GM20431 (cell line): ENCODE measurements around the gene ERAP2.
"Not testable (repeated sequence)": the region's sequence is repeated elsewhere in the genome, so short reads cannot be mapped to it uniquely, and the experiment has no call there.

Experiments used
- in situ Hi-C: fragments of 300-500 bp; cut with MseI, MboI; formaldehyde crosslinking; loops from one replicate; pipeline ENCODE4 v1.15.0; 2020; ENCODE audit warnings: low sequenced_read_pairs; ENCODE audit not compliant: unreplicated experiment

Gene ERAP2

DNA sequence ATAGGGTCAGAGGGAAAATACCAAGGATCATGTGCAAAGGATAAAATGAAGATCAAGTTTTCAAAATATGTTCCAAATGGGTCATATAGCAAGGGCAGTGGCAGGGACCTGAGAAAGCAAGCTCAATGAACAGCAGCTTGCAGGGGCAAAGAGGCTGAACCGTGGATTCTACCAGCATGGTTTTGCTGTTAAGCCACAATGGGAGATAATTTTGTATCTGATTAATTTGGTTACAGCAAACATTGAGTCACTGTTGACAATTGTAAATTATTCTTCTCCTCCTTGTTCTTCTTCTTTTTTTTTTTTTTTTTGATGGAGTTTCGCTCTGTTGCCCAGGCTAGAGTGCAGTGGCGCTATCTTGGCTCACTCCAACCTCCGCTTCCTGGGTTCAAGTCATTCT, 18.4 kb upstream of the ERAP2 start:
- in situ Hi-C loops = loop anchor here (25.0 kb wide), 1 partner anchor 304 kb away; no protein-coding TSS in a partner anchor

DNA sequence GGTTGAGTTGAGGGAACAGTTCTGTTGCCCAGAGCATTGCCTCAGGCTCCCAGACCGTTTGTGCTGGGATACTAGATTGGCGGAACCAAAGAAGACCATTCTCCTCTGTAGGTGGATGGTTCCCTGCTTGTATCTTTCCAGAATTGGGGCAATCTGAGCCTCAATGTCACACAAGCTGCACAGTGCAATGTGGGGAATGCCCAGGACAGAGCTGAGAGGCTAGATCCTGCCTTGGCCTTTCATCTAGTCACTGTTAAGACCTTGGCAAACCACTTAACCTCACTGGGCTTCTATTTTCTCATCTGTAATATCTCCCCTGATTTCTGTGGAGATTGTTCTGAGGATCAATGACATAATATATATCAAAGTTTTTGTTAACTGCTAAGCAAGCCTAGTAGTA, 16.9 kb upstream of the ERAP2 start:
- in situ Hi-C loops = loop anchor here (25.0 kb wide), 1 partner anchor 303 kb away; no protein-coding TSS in a partner anchor

DNA sequence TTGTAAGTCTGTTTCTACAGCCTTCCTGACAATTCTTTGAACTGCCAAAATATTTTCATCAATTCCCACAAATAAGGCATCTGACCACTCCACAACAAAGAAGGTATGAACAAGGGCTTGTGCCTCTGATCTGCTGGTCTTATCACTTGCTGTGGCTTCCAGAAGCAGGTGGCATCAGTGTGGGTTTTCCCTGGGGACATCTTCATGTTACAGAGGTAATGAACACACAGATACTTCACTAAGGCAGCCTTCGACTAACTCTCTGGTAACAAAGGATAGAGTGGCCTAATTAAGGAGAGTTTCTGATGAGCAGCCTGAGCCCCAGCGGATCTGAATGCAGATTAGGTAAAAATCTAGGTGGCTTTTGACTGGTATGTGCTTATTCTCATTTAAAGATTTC, 15.2 kb upstream of the ERAP2 start:
- in situ Hi-C loops = loop anchor here (25.0 kb wide), 1 partner anchor 301 kb away; no protein-coding TSS in a partner anchor

DNA sequence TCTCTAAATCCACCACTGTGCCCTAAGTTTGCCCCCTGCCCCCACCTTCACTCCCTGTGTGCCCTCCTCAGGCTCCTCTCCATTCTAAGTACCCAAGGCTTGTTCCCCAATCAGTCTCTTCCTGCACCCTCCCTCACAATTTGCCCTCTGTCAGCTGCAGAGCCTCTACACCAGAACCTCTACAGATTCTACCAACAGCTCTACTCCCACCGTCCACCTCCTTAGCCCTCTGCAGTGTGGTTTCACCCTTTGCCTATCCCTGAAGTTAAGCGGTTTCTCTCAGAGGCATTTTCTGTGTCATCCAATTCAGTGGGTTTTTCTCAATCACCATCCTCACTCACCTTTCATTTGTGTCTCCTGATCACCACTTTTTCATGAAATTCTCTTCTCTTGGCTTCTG, 13.2 kb upstream of the ERAP2 start:
- in situ Hi-C loops = loop anchor here (25.0 kb wide), 1 partner anchor 299 kb away; no protein-coding TSS in a partner anchor

DNA sequence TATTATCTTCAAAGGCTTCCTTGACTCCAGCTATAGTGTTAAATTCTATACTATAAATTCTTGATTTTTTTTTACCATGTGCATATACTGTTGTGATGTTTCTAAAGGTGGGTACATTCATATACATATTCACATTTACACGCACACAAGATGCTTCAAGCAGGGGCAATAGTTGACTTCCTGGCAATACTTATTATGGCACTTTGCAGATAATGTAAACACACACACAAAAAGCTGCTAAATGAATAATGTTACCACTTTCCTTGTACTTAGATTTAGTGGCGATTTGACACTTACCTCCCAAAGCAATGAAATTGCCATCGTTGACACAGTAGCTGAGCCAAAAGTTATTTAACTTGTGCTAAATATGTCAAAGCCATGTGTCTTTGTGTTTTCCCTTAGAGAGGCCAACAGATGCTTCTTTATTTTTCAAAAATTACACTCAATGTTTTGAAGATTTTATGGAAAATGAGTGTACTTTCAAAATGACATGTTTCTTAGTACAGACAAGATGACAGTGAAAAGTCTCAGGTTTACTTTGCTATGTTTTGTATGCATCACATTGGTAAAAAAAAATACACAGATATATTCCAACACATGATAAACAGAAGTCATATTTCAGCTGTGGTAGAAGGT, 12.2 kb upstream of the ERAP2 start:
- in situ Hi-C loops = loop anchor here (25.0 kb wide), 1 partner anchor 298 kb away; no protein-coding TSS in a partner anchor

DNA sequence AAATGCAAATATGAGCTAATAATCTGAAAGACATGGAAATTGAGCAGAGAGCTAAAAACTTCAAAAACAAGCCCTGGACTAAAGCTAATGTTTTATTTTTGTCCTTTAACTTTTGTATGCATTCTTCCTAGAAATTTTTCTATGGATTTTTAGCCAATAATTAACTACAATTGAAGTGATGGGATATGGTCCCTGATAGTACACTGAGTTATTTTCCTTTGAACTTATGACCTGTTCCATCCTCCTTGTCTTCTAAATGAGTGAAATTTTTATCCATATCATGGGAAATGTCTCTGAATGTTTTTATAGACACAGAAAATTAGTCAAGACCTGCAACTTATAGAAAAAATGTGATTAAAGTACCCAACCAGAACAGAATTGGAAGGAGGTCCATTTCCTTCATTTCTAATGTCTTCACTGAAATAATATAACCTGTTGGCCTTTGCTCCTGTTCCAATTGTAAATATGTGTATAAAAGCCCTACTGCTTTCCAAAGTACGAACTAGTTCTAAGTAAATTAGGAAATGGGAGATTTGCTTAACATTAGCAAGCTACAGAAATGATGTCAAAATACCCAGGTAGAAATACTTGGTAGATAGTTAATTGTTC, 11.3 kb upstream of the ERAP2 start:
- in situ Hi-C loops = loop anchor here (25.0 kb wide), 1 partner anchor 297 kb away; no protein-coding TSS in a partner anchor

DNA sequence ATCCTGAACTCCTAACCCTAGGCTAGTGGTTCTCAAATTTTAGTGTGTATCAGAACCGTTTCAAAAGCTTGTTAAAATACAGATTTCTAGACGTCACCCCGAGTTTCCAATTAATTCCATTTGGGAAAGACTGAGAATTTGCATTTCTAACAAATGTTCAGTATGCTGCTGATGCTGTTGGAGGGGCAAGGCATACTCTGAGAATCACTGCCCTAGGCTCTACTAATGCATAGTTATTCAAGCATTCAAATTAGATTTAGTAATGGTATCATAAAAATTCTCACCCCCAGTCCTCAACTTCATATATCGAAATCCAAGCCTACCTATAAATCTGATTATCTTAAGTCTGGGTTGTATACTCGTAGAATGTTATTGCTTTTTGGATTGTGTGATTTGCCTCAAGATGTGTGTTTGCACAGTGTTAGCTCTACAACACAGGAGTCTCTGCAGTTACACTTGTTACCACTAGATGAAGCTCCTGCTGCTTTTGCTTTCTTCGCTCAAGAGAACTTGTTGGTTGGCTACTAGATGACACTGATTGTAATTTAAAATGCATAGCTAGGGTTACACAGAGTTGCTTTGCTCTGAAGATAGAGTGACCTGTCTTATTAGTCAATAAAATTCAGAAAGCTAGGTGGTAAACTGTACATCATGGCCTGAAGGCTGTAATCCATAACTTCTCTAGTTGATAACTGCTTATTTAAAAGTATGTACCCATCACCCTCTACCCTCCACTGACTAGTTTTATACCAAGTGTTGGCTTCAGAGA, 7.5 kb upstream of the ERAP2 start:
- in situ Hi-C loops = loop anchor here (25.0 kb wide), 1 partner anchor 294 kb away; no protein-coding TSS in a partner anchor

DNA sequence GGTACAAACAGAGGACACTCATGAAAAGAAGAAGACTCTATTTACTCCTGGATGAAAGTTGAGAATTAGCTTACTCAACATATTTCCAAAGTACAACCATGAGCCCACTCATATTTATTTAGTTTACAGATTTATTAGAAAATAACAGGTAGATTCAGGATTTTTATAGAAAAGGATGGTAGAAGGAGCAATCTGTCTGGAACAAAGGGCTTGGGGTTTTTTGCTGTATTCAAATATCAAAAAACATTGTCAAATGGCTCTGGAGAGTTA, 7.0 kb upstream of the ERAP2 start:
- in situ Hi-C loops = loop anchor here (25.0 kb wide), 1 partner anchor 293 kb away; no protein-coding TSS in a partner anchor

DNA sequence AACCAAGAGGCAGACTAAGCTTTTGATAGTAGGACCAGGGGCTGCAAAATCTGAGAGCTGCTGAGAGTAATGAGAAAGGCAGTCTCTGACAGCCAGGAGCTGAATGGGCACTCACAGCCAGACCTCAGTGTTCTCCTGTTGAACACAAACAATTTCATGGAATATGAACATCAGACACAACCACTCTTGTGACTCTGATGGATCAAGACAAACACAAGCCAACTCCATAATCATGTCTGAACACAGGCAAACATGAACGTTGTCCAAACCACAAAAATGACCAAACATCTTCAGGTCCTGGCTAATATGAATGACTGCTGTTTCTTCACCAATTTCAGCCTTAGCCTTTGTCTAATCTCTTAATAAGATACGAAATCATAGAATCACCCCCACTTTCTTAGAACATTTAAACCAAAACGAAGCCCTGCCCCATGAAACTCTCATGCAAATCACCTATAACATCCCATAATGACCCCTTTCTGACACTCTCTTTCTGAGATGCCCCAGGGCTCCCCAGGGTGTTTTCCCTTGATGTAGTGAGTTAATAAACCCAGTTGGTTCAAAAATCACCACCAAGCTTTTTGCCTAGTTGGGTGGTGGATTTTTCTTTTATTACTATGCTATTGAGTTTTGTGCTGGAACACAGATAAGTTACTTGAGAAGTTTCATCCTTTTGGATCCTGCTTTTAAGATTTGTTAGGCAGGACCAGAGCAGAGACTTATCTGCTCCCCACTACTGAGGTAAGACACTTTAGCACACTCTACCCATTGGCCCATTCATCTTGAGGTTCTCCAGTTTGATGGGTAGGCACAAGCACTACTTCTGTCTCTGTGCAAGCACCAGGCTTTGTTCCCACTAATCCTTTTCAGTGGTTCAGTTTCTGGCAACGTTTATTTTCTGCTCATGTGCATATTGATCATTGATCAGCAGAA, 5.9 kb upstream of the ERAP2 start:
- in situ Hi-C loops = loop anchor here (25.0 kb wide), 1 partner anchor 292 kb away; no protein-coding TSS in a partner anchor

DNA sequence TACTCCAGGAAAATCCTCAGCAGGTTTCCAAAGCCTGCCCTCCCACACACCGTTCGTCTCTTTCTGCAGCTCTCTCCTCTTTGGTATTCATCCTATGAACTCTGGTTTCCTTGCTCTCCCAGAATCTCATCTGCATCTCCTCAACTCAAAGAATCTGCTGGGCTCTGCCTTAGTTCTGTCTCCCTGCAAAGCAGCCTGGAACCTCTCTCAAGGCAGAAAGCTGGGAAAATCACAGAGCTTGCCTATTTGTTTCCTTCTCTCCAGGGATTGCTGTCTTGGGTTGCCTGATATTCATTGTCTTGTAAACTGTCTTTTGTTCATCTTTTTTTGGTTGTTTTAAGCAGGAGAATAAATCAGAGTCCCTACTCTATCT, 5.3 kb upstream of the ERAP2 start:
- in situ Hi-C loops = loop anchor here (25.0 kb wide), 1 partner anchor 291 kb away; no protein-coding TSS in a partner anchor

DNA sequence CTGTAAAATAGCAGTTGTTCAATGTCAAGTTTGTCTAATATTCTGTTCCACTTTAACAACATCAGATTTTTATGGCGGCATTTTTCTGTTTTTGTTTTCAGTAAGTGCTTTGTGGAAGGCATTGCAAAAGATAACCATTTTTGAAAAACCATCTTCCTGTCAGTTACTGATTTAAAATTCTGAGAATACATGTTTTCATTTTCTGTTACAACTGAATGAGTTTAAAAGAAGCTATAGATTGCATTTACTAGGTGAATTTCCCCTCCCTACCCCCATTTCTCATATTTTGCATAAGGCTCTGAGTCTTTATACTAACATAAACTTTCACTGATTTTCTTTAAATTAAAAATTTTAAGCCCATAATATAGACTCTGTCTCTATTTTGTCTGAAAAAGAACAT, 4.6 kb upstream of the ERAP2 start:
- in situ Hi-C loops = loop anchor here (25.0 kb wide), 1 partner anchor 291 kb away; no protein-coding TSS in a partner anchor

DNA sequence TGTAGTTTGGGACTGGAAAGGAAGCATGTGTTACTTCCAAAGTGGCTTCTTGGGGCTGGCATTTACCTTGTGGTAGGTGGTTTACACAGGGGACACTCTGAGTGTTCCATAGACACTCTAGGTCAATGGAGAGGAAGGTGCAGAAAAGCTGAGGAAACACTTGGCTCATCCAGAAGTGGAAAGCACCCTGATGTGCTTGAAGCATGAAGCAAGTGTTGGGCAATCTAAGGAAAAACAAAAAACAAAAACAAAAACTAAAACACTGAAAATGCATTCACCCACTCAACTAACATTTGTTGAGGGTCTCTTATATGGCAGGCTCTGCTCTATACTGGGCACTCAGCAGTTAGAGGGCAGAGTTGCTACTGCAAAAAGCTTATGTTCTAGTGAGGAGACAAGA, 2.9 kb upstream of the ERAP2 start:
- in situ Hi-C loops = loop anchor here (25.0 kb wide), 1 partner anchor 289 kb away; no protein-coding TSS in a partner anchor

DNA sequence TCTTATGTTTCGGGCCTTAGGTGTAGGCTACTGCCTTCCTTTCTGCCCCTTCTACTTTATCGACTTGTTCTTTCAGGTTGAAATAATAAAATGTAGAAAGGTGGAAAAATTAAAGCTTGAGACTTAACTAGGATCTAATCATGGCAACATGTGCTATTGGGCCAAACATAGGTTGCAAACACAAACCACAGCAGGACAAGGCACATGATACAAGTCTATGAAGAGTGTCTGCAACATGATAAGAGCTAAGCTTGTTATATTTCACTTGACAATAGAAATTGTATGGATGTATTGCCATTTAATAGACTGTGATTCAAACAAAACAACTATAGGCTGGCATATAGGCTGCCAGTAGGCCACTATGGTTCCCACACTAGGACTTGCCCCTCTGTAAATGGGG, 1.7 kb upstream of the ERAP2 start:
- in situ Hi-C loops = loop anchor here (25.0 kb wide), 1 partner anchor 288 kb away; no protein-coding TSS in a partner anchor

DNA sequence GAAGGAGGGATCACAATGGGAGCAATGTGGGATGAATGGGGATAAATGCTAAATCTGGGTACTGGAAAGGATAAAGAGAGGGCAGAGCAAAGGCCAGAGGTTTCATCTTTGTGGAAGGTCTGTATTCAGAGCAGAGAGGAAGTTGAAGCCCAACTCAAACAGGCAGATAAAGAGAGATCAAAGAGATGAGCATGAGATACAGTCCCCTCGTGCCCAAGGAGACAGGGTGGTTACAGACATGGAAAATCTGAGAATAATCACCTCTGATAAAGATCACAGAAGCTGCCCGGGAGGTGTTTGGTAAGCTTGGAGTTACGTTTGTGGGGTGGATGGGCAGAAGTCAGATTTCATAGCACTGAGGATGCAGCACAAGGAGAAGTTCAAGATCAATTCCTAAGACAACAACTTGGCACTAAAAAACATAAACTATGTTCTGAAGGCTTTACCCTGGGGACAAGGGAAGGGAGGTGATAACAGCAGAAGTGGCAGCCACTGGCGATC, 459 bp upstream of the ERAP2 start:
- in situ Hi-C loops = no loop called here

DNA sequence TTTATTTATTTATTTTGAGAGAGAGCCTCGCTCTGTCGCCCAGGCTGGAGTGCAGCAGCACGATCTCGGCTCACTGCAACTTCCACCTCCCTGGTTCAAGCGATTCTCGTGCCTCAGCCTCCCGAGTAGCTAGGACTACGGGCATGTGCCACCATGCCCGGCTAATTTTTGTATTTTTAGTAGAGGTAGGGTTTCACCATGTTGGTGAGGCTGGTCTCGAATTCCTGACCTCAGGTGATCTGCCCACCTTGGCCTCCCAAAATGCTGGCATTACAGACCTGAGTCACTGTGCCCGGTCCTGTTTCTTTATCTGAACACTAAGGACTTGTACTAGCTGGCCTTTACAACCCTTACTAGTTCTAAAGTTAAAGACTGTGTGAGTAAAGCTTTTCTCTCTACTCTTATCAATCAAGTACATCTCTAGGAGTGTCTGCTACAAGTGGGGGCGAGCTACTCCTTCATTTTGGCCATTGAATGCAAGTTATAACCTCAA, 723 bp downstream of the ERAP2 start:
- in situ Hi-C loops = not testable (repeated sequence)

DNA sequence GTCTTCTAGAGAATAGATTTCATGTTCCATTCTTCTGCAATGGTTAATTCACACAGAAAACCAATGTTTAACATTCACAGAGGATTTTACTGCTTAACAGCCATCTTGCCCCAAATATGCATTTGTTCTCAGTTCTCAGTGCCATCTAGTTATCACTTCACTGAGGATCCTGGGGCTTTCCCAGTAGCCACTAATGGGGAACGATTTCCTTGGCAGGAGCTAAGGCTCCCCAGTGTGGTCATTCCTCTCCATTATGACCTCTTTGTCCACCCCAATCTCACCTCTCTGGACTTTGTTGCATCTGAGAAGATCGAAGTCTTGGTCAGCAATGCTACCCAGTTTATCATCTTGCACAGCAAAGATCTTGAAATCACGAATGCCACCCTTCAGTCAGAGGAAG, 3.4 kb downstream of the ERAP2 start:
- in situ Hi-C loops = no loop called here

DNA sequence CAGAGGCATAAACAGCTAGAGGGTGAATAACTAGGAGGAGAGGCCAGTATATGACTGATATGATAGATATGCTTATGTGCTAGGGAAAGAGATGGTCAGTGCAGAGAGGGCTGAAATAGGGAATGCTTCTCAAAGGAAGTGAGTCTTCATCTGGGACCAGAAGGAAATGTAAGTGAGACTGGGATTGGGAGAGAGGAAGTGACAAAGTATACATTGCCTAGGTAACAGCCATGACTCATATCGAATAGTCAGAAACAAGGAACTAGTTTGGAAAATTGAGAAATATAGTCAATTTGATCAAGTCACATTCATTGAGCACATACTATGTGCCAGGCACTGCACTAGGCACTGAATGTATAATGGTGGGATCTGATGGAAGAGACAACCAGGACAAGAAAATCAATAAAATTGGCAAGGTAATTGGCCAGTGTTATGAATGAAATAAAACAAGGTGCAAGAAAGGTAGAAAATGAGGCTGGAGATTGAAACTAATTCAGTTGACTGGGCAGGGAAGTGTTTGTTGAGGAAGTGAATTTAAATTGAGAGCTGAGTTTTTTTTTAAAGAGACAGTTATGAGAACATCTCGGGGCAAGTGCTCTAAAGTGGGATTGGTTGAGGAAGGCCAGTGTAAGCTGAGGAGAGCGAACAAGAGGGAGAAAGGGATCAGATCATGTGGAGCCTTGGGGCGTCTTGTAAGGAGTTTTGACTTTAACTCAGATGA, 4.3 kb downstream of the ERAP2 start:
- in situ Hi-C loops = no loop called here

DNA sequence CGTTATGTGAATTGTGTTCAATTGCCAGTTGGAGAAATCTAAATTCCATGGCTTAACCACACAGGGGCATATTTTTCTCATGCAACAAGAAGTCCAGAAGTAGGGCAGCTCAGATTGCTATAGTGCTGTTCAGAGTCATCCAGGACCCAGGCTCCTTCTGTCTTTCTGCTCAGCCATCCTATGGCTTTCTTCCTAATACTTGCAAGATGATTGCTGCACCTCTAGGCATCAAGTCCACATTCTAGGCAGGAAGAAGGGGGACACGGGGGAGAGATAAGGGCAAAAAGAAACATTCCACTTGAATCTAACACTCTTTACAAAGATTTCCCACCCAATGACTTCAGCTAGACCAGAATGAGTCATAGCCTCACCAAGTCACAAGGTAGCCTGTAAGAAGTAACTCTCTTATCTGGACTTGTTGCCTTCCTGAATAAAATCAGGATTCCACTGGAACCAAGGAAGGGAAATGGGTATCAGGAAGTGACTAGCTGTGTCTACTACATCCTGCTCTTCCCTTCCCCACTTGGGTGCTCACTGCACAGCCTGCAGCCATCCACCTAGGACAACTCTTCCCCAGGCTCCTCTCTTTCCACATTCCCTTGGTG, 5.3 kb downstream of the ERAP2 start:
- in situ Hi-C loops = no loop called here
